Measurements from ENCODE around the gene SMURF2.

GRCh38 chr17:64707050-64707591 lies 45.0 kb upstream of the SMURF2 start:
- TF ChIP-seq CTCF (conservative IDR thresholded peaks at IDR 0.05 in 1 of 2, IDR thresholded peaks at IDR 0.05 in 1 of 2; ENCODE audit: extremely low read depth in 1 of 2, insufficient read depth in 1 of 2, low read depth in 1 of 2, low read length in 2 of 2) (no peak), EZH2 (IDR thresholded peaks at IDR 0.05; ENCODE audit: borderline replicate concordance, low read length) (no peak)

Measured in mammary epithelial cell (primary cell).